ENCODE results near the gene SNAP91. TPM values are rescaled to one million over a fixed set of nuclear protein-coding genes. Genes with fewer than 3 reads are reported as not detected.
"Not testable (repeated sequence)": the region's sequence is repeated elsewhere in the genome, so short reads cannot be mapped to it uniquely, and the experiment has no call there.

The SNAP91 gene
- total RNA-seq, 1 donor from 2014 or later = not detected

DNA sequence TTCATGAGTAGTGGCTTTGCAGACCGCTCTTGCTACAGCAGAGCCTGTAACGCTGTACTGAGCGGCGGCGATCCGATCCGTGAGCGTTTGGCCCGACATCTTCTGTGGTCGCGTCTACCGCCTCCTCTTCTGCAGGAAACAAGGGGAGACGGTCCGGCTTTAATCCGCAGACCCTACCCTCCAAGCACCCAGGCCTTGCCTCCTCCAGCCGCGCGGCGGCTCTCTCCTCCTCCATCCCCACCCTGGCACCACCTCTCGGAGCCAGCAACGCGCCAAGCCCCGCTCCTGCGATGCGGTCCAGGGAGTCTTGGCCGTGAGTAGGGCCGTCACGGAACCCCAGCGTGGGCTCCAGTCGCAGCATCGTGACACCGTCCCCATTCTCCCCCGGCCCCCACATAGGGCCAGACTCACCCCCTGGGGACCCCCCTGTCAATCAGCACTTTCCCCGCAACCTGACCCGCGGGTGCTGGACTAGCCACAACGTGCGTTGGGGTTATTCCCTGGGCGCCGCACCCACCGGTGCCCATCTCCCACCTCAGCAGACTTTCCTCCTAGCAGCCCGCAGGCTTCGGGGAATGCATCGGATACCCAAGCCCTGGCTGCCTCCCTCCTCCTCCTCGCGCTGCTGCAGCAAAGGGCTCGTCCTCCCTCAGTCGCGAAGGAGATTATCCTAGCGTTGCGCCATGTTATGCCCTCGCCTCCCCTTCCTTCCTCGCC lies 914 bp downstream of the SNAP91 start:
- no peaks in the 10 kb centered on the region for H3K4me1 Mint-ChIP-seq
- no peak overlapping the region for H3K27ac Mint-ChIP-seq
- no peaks in the 10 kb centered on the region for H3K36me3 Mint-ChIP-seq (ENCODE audit: low read depth)
- no peak overlapping the region for H3K4me3 Mint-ChIP-seq
- peaks cover 39% of the 10 kb centered on the region for H3K27me3 Mint-ChIP-seq
- intact Hi-C loops (cut with micrococcal nuclease) = loop anchor here (10.0 kb wide), 1 partner anchor 1057 kb away; the partner anchor contains the start of gene TBX18
- no peak for DNase-seq
- peaks cover 4% of the 10 kb centered on the region for H3K9me3 Mint-ChIP-seq

DNA sequence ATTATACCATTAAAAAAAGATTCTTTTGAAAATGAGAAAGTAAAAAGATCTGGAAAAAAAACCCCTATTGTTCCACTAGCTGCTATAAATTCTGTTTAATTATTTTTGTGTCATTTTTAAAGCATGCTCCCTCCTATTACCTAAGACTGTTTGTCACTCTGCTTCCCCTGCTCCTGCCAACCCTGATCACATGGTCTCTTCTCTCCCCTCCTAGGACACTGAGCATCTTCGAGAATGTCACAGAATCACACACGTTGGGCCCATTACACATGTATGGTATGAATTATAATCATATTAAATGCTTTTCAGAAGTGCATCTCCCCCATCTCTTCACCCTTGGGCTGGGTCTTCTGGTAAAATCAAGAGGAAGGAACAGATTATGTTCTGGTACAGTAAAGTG lies 6.2 kb downstream of the SNAP91 start:
- Mint-ChIP-seq H3K9me3 (no peaks in the 10 kb centered on the region), H3K4me3 (no peak overlapping the region), H3K27me3 (peaks cover 20% of the 10 kb centered on the region), H3K36me3 (ENCODE audit: low read depth) (no peaks in the 10 kb centered on the region), H3K27ac (no peak overlapping the region), H3K4me1 (no peaks in the 10 kb centered on the region)
- intact Hi-C loops (cut with micrococcal nuclease) = loop anchor here (10.0 kb wide), 1 partner anchor 1062 kb away; the partner anchor contains the start of gene TBX18
- DNase-seq = no peak

DNA sequence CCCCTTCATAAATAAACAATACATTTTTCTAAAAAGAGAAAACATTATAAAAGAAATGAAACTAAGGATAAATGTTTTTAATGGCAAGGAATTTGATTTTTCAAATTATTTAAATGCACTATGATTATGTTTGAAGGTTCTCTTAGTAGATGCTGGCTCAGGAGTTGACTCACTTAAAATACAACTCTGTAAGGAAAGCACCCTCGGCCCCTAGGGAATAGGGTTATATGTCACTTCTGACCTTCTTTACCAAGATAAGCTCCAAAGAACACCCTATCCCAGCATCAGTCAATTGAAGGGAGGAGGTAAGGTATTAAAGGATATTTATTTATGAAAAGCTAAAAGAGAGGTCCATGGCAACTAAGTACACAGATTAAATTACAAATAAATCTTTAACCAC lies 6.8 kb downstream of the SNAP91 start:
- Mint-ChIP-seq H3K27me3 (peaks cover 14% of the 10 kb centered on the region), H3K27ac (no peak overlapping the region), H3K4me3 (no peak overlapping the region), H3K4me1 (no peaks in the 10 kb centered on the region), H3K36me3 (ENCODE audit: low read depth) (no peaks in the 10 kb centered on the region), H3K9me3 (no peaks in the 10 kb centered on the region)
- no peak for DNase-seq
- intact Hi-C loops (cut with micrococcal nuclease) = loop anchor here (10.0 kb wide), 1 partner anchor 1063 kb away; the partner anchor contains the start of gene TBX18

DNA sequence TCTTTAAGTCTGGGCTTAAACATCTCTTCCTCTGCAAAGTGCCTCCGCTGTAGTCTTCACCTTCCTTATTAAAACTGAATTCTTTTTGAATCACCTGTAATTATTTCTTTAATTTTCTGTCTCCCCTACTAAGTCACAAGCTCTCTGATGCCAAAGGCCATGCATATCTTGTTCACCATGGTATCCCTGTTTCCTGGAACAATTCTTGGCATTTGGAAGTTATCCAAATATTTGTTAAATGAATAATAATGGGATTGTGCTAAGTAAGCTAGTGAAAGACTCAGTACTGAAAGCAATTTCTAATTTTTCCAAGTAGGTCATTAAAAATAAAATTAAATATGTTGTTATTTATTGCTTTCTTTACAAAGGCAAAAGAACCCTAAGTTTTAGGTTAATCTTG lies 12.2 kb downstream of the SNAP91 start:
- Mint-ChIP-seq H3K9me3 (no peaks in the 10 kb centered on the region), H3K36me3 (ENCODE audit: low read depth) (no peaks in the 10 kb centered on the region), H3K4me3 (no peak overlapping the region), H3K27me3 (peaks cover 1% of the 10 kb centered on the region), H3K27ac (no peak overlapping the region), H3K4me1 (no peaks in the 10 kb centered on the region)
- no peak for DNase-seq
- intact Hi-C loops (cut with micrococcal nuclease) = no loop called here

DNA sequence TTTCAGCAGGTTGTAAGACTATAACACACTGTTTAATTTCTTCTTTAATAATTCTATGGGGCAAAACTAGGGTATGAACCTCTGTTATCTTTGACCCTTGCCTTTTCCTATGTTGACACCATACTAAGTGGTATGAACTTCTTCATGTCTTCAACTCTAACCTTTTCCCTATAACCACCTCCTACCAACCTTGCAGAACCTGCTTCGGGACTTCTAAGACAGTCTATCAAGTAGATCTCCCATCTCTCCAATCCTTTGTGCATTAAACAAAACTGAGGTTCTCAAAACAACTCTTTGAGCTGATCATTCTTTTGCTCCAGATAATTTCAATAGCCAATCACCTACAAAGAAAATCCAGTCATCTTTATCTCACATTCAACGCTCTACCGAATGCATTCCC lies 23.4 kb downstream of the SNAP91 start:
- Mint-ChIP-seq H3K27ac (no peak overlapping the region), H3K4me3 (no peak overlapping the region), H3K4me1 (no peaks in the 10 kb centered on the region), H3K9me3 (no peaks in the 10 kb centered on the region), H3K27me3 (no peaks in the 10 kb centered on the region), H3K36me3 (ENCODE audit: low read depth) (no peaks in the 10 kb centered on the region)
- no peak for DNase-seq
- intact Hi-C loops (cut with micrococcal nuclease) = no loop called here

DNA sequence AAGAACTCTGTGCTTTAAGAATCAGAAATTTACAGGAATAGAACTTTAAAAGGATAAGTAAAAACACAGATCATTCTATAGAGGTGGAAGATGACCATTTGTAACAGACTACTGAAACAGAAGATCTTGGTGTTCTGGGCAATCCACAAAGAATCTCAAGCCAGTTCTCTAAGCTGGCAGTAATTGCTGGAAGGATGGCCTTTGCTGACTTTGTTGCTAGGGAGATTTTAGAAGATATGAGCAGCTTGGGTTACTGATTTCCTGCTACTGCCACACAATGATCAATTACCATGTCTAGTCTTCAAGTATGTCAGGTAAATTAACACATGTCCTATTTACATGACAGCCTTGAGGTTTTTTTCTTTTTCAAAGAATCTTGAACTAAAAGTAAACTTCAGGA lies 31.1 kb downstream of the SNAP91 start:
- Mint-ChIP-seq H3K27ac (no peak overlapping the region), H3K27me3 (no peaks in the 10 kb centered on the region), H3K36me3 (ENCODE audit: low read depth) (no peaks in the 10 kb centered on the region), H3K9me3 (no peaks in the 10 kb centered on the region), H3K4me1 (no peaks in the 10 kb centered on the region), H3K4me3 (no peak overlapping the region)
- intact Hi-C loops (cut with micrococcal nuclease) = no loop called here
- no peak for DNase-seq

DNA sequence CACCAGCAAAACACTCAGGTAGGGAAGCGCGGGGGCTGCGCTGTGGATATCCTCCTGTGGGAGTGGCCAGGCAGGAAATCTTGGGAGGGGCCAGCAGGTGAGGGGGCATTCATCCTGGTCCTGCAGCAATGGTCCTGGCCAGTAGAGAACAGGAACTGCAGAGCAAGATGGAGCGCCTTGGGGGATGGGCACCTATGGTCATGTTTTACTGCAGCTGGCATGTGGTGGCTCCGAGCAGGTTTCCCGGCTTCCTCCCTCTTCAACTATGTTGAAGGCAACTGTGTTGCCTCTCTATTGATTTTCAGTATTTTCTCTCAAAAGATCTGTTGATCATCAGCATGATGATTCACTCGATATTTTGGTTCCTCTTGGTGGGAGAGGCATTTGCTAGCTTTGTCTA lies 70.9 kb downstream of the SNAP91 start:
- Mint-ChIP-seq H3K4me1 (no peaks in the 10 kb centered on the region), H3K9me3 (no peaks in the 10 kb centered on the region), H3K27me3 (no peaks in the 10 kb centered on the region), H3K36me3 (ENCODE audit: low read depth) (no peaks in the 10 kb centered on the region), H3K27ac (no peak overlapping the region), H3K4me3 (no peak overlapping the region)
- DNase-seq = no peak
- intact Hi-C loops (cut with micrococcal nuclease) = no loop called here

DNA sequence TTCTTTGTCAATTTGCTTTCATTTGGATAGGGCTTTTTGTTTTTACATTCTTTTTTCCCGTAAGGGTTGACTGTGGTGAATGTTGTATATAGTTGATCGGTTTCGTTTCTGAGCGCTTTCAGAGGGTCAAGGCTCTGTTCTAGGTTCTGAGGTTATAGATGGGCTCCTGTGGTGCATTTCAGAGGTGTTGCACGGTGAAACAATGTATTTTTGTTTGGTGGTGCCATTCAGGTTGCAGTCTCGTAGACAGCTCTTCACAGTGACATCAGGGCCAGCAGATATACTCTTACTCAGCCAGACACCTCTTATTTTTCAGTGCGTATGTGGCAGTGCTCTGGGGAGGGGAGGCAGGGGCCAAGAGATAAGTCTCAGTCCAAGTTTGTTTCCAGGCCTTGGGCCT lies 72.1 kb downstream of the SNAP91 start:
- Mint-ChIP-seq H3K36me3 (ENCODE audit: low read depth) (no peaks in the 10 kb centered on the region), H3K27me3 (no peaks in the 10 kb centered on the region), H3K9me3 (no peaks in the 10 kb centered on the region), H3K4me1 (no peaks in the 10 kb centered on the region), H3K4me3 (no peak overlapping the region), H3K27ac (no peak overlapping the region)
- no peak for DNase-seq
- intact Hi-C loops (cut with micrococcal nuclease) = no loop called here

DNA sequence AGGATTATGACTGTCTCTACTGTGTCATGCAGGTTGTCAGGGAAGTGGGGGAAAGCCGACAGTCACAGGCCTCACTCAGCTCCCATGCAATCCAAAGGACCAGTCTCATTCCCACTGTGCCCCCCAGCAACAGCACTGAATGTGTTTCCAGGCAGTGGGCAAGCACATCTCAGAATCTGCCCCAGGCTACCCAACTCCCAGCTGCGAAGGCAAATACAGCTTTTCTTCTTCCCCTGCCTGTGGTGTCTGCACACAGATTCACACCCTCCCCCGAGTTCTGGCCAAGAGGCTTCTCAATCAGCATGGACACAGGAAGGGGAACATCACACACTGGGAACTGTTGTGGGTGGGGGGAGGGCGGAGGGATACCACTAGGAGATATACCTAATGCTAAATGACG lies 75.3 kb downstream of the SNAP91 start:
- no peaks in the 10 kb centered on the region for H3K36me3 Mint-ChIP-seq (ENCODE audit: low read depth)

DNA sequence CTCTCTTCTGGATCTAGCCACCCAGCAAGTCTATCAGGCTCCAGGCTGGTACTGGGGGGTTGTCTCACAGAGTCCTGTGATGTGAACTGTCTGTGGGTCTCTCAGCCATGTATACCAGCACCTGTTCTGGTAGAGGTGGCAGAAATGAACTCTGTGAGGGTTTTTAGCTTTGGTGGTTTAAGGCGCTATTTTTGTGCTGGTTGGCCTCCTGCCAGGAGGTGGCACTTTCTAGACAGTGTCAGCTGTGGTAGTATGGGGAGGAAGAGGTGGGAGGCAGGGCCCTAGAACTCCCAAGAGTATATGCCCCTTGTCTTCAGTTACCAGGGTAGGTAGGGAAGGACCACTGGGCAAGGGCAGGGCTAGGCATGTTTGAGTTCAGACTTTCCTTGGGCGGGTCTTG lies 75.8 kb downstream of the SNAP91 start:
- no peak overlapping the region for H3K4me3 Mint-ChIP-seq
- H3K27me3 Mint-ChIP-seq = no peaks in the 10 kb centered on the region
- intact Hi-C loops (cut with micrococcal nuclease) = no loop called here
- no peak for DNase-seq
- H3K27ac Mint-ChIP-seq = no peak overlapping the region
- no peaks in the 10 kb centered on the region for H3K36me3 Mint-ChIP-seq (ENCODE audit: low read depth)
- no peaks in the 10 kb centered on the region for H3K4me1 Mint-ChIP-seq
- H3K9me3 Mint-ChIP-seq = peaks cover 6% of the 10 kb centered on the region

More for the DNA sequence above, 75.3 kb downstream of the SNAP91 start:
- Mint-ChIP-seq H3K27me3 (no peaks in the 10 kb centered on the region), H3K4me1 (no peaks in the 10 kb centered on the region), H3K27ac (no peak overlapping the region), H3K9me3 (peaks cover 6% of the 10 kb centered on the region), H3K4me3 (no peak overlapping the region)
- intact Hi-C loops (cut with micrococcal nuclease) = no loop called here
- DNase-seq = no peak

DNA sequence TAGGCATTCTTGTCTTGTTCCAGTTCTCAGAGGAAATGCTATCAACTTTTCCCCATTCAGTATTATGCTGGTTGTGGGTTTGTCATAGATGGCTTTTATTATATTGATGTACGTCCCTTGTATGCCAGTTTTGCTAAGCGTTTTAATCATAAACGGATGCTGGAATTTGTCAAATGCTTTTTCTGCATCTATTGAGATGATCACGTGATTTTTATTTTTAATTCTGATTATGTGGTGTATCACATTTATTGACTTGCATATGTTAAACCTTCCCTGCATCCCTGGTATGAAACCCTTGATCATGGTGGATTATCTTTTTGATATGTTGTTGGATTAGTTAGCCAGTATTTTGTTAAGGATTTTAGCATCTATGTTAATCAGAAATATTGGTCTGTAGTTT lies 79.0 kb downstream of the SNAP91 start:
- H3K27me3 Mint-ChIP-seq; H3K4me1 Mint-ChIP-seq; DNase-seq; H3K4me3 Mint-ChIP-seq; intact Hi-C loops (cut with micrococcal nuclease); H3K9me3 Mint-ChIP-seq; H3K27ac Mint-ChIP-seq; H3K36me3 Mint-ChIP-seq (ENCODE audit: low read depth): not testable (repeated sequence)

DNA sequence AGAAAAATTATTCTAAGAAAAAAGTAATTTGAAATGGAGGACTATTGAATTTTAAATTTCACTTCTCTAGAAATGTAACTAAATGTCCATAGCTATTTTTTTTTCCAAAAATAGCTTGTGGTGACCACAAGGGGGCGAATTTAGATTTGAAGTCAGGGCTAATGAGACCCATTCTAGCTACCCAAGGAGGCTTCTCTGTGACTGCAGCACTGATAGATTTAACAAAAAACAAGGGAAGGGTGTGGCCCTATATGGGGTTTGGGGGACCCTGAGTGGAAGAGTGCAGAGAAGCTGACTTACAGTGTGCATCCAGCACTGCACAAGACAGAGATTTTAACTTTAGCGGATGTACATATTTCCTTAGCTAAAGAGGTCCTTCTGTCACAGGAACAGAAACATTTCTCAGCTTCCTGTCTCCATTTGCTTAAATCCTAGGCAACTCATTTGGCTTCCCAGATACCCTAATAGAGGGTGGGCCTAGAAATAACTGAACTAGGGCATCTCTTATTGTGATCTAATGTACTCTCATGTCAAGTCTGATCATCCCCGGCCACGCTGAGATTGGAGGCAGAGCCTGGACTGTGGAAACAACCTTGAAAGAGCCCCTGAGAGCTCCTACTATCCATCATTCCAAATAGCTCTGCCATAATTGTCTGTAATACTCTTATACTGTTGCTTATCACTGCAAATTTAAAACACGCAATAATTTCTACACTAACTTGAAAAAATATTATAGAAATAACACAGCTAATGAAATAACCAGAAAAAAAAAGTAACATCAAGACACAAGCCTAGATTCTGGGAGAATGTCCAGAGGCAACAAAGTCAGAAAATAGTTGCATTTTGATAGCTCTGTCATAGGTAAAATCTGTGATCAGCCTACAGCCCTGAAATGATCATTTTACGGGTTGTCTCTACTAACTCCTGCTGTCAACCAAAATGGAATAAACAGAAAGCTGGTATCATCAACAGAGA lies 93.6 kb downstream of the SNAP91 start:
- Mint-ChIP-seq H3K36me3 (ENCODE audit: low read depth) (no peaks in the 10 kb centered on the region), H3K27me3 (no peaks in the 10 kb centered on the region), H3K4me1 (no peaks in the 10 kb centered on the region), H3K4me3 (no peak overlapping the region), H3K9me3 (no peaks in the 10 kb centered on the region), H3K27ac (no peak overlapping the region)
- intact Hi-C loops (cut with micrococcal nuclease) = no loop called here
- peak; percentile 58 for DNase-seq

DNA sequence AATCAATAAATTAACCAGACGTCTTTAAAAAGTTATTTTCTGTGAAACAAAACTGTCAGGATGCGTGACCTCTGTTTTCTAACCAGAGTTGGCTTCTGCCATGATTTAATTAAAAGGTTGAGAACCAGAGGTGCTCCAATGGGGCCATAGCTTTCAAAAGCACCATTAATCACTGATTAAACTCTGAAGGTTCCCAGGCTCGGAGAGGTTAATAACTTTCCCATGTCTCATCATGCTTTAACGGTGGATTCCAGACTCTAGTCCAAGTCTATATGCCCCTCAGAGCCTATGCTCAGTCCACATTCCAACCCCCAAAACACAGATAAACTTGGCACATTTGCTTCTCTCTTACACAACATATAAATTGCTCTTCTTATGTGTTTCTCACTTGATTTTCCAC lies 95.5 kb downstream of the SNAP91 start:
- H3K27ac Mint-ChIP-seq = no peak overlapping the region
- no peak for DNase-seq
- intact Hi-C loops (cut with micrococcal nuclease) = no loop called here
- no peak overlapping the region for H3K4me3 Mint-ChIP-seq
- H3K4me1 Mint-ChIP-seq = no peaks in the 10 kb centered on the region
- H3K36me3 Mint-ChIP-seq (ENCODE audit: low read depth) = no peaks in the 10 kb centered on the region
- no peaks in the 10 kb centered on the region for H3K9me3 Mint-ChIP-seq
- H3K27me3 Mint-ChIP-seq = no peaks in the 10 kb centered on the region

DNA sequence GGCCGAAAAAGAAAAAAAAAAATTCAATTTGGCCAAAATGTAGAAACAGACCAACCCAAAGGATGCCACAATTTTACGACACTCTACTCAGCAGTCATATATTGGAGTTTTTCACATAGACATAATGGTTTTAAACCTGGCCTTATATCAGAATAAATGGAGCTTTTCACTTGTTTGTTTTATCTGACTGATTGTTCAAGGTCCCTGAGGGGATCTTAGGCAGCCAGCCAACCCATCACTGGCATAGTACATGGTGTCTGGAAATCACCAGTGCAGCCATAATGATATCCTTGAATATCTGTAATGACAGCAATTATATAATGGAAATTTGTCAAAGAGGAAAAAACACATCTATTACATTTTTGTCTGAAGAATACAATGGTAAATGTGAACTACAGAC lies 99.7 kb downstream of the SNAP91 start:
- H3K27ac Mint-ChIP-seq = no peak overlapping the region
- no peaks in the 10 kb centered on the region for H3K36me3 Mint-ChIP-seq (ENCODE audit: low read depth)
- intact Hi-C loops (cut with micrococcal nuclease) = no loop called here
- no peak for DNase-seq
- no peaks in the 10 kb centered on the region for H3K27me3 Mint-ChIP-seq
- no peaks in the 10 kb centered on the region for H3K4me1 Mint-ChIP-seq
- H3K4me3 Mint-ChIP-seq = no peak overlapping the region
- H3K9me3 Mint-ChIP-seq = no peaks in the 10 kb centered on the region

Data from activated CD4-positive, alpha-beta T cell treated with anti-CD3 and anti-CD28 coated beads, Interleukin-2, amount 10 ng/mL, durations not matched to agents 24 days and 14 days (primary cell).